ENCODE data around the gene PSMA2. TPM values are rescaled to one million over a fixed set of nuclear protein-coding genes. Genes with fewer than 3 reads are reported as not detected.

Gene PSMA2
- total RNA-seq, 5 donors from 2014 or later (not counting 1 experiment from before 2014, with no cell fraction given), result 37.0 to 50.5 (median 43.7) TPM

GRCh38 chr7:42959549-42959948, 27.6 kb upstream of the PSMA2 start:
- POLR2A ChIA-PET, result no interaction called here
- H3K27ac Mint-ChIP-seq, result no peak overlapping the region

GRCh38 chr7:42956062-42956461, 24.1 kb upstream of the PSMA2 start:
- H3K27ac ChIP-seq (ENCODE audit: low read length), result no peak overlapping the region
- Mint-ChIP-seq H3K9me3 (peaks cover 0 to 10% (median 8%) of the 10 kb centered on the region in 3 donors), H3K27me3 (peaks cover 9% of the 10 kb centered on the region in 2 donors), H3K4me1 (no peaks in the 10 kb centered on the region), H3K4me3 (no peak overlapping the region), H3K36me3 (peaks cover 5% of the 10 kb centered on the region), H3K27ac (no peak overlapping the region)
- H3K4me1 ChIP-seq (ENCODE audit: control insufficient read depth in 1 of 2, extremely low read depth in 1 of 2, insufficient read depth in 2 of 2, low read length in 2 of 2), result no peaks in the 10 kb centered on the region
- ChIA-PET CTCF (no interaction called here), POLR2A (no interaction called here)
- H3K4me3 ChIP-seq (ENCODE audit: control insufficient read depth in 1 of 2, extremely low read depth in 1 of 2, low read length in 1 of 2), result no peak overlapping the region
- no peaks in the 10 kb centered on the region for H3K36me3 ChIP-seq (ENCODE audit: control insufficient read depth in 2 of 2, extremely low read depth in 1 of 2, insufficient read depth in 1 of 2, low read length in 1 of 2)
- H3K9me3 ChIP-seq, result no peaks in the 10 kb centered on the region
- DNase-seq (no peak), ATAC-seq (replicated peaks in 1 of 4) (no peak)
- H3K27me3 ChIP-seq (replicated peaks in 1 of 2; ENCODE audit: control insufficient read depth in 2 of 2, extremely low read depth in 1 of 2, insufficient read depth in 2 of 2, low read length in 1 of 2), result peaks cover 2 to 3% of the 10 kb centered on the region in 2 experiments

More at GRCh38 chr7:42959549-42959948, 27.6 kb upstream of the PSMA2 start:
- CTCF ChIA-PET, result no interaction called here
- Mint-ChIP-seq H3K9me3 (peaks cover 0 to 10% (median 8%) of the 10 kb centered on the region in 3 donors), H3K4me1 (no peaks in the 10 kb centered on the region), H3K36me3 (peaks cover 5% of the 10 kb centered on the region), H3K4me3 (no peak overlapping the region), H3K27me3 (peaks cover 9 to 15% of the 10 kb centered on the region in 2 donors)
- Histone ChIP-seq H3K27me3 (replicated peaks in 1 of 2; ENCODE audit: control insufficient read depth in 2 of 2, extremely low read depth in 1 of 2, insufficient read depth in 2 of 2, low read length in 1 of 2) (peaks cover 0 to 3% of the 10 kb centered on the region in 2 experiments), H3K9me3 (no peaks in the 10 kb centered on the region), H3K4me3 (ENCODE audit: control insufficient read depth in 1 of 2, extremely low read depth in 1 of 2, low read length in 1 of 2) (no peak overlapping the region), H3K4me1 (ENCODE audit: control insufficient read depth in 1 of 2, extremely low read depth in 1 of 2, insufficient read depth in 2 of 2, low read length in 2 of 2) (no peaks in the 10 kb centered on the region), H3K36me3 (ENCODE audit: control insufficient read depth in 2 of 2, extremely low read depth in 1 of 2, insufficient read depth in 1 of 2, low read length in 1 of 2) (no peaks in the 10 kb centered on the region), H3K27ac (ENCODE audit: low read length) (no peak overlapping the region)
- WGBS (ENCODE audit: insufficient coverage), result no CpG with 5 or more reads among the region's 2 CpGs
- ATAC-seq (replicated peaks in 1 of 4) (no peak), DNase-seq (no peak)

GRCh38 chr7:42953994-42954393, 22.0 kb upstream of the PSMA2 start:
- H3K36me3 ChIP-seq (ENCODE audit: control insufficient read depth in 2 of 2, extremely low read depth in 1 of 2, insufficient read depth in 1 of 2, low read length in 1 of 2), result no peaks in the 10 kb centered on the region
- DNase-seq (no peak), ATAC-seq (replicated peaks in 1 of 4) (no peak)
- peaks cover 0 to 2% of the 10 kb centered on the region in 2 experiments for H3K27me3 ChIP-seq (replicated peaks in 1 of 2; ENCODE audit: control insufficient read depth in 2 of 2, extremely low read depth in 1 of 2, insufficient read depth in 2 of 2, low read length in 1 of 2)
- H3K4me1 Mint-ChIP-seq, result no peaks in the 10 kb centered on the region
- peaks cover 5% of the 10 kb centered on the region for H3K36me3 Mint-ChIP-seq
- H3K27ac ChIP-seq (ENCODE audit: low read length), result no peak overlapping the region
- H3K9me3 Mint-ChIP-seq, result peaks cover 0 to 10% (median 8%) of the 10 kb centered on the region in 3 donors
- H3K4me3 Mint-ChIP-seq, result no peak overlapping the region
- ChIA-PET POLR2A (no interaction called here), CTCF (interaction anchor here in 1 of 2 donors (1.1 kb wide), 1 partner anchor 13 kb away, joined by 4 read pairs; no protein-coding TSS in a partner anchor)
- H3K9me3 ChIP-seq, result no peaks in the 10 kb centered on the region
- 94% methylated on average over 2 of the region's 4 CpGs for WGBS (ENCODE audit: insufficient coverage)
- no peak overlapping the region for H3K27ac Mint-ChIP-seq
- peaks cover 0 to 4% of the 10 kb centered on the region in 2 donors for H3K27me3 Mint-ChIP-seq
- no peaks in the 10 kb centered on the region for H3K4me1 ChIP-seq (ENCODE audit: control insufficient read depth in 1 of 2, extremely low read depth in 1 of 2, insufficient read depth in 2 of 2, low read length in 2 of 2)
- H3K4me3 ChIP-seq (ENCODE audit: control insufficient read depth in 1 of 2, extremely low read depth in 1 of 2, low read length in 1 of 2), result no peak overlapping the region

- Mint-ChIP-seq H3K4me1 (no peaks in the 10 kb centered on the region), H3K4me3 (no peak overlapping the region), H3K36me3 (peaks cover 5% of the 10 kb centered on the region), H3K9me3 (peaks cover 0 to 10% (median 7%) of the 10 kb centered on the region in 3 donors), H3K27me3 (peaks cover 0 to 4% of the 10 kb centered on the region in 2 donors), H3K27ac (no peak overlapping the region)
- H3K9me3 ChIP-seq, result no peaks in the 10 kb centered on the region
- DNase-seq, result no peak
- H3K27ac ChIP-seq (ENCODE audit: low read length), result no peak overlapping the region
- WGBS (ENCODE audit: insufficient coverage), result 87% methylated on average over 2 of the region's 4 CpGs
- CTCF ChIA-PET, result no interaction called here
- H3K4me1 ChIP-seq (ENCODE audit: control insufficient read depth in 1 of 2, extremely low read depth in 1 of 2, insufficient read depth in 2 of 2, low read length in 2 of 2), result no peaks in the 10 kb centered on the region
- POLR2A ChIA-PET, result no interaction called here
- peaks cover 0 to 2% of the 10 kb centered on the region in 2 experiments for H3K27me3 ChIP-seq (replicated peaks in 1 of 2; ENCODE audit: control insufficient read depth in 2 of 2, extremely low read depth in 1 of 2, insufficient read depth in 2 of 2, low read length in 1 of 2)
- H3K36me3 ChIP-seq (ENCODE audit: control insufficient read depth in 2 of 2, extremely low read depth in 1 of 2, insufficient read depth in 1 of 2, low read length in 1 of 2), result no peaks in the 10 kb centered on the region
- ATAC-seq (replicated peaks in 1 of 4), result no peak
- no peak overlapping the region for H3K4me3 ChIP-seq (ENCODE audit: control insufficient read depth in 1 of 2, extremely low read depth in 1 of 2, low read length in 1 of 2)
These were observed 20.4 kb upstream of the PSMA2 start for GRCh38 chr7:42952328-42952727.

- H3K36me3 ChIP-seq (ENCODE audit: control insufficient read depth in 2 of 2, extremely low read depth in 1 of 2, insufficient read depth in 1 of 2, low read length in 1 of 2), result no peaks in the 10 kb centered on the region
- DNase-seq (no peak), ATAC-seq (replicated peaks in 1 of 4) (no peak)
- 50% methylated on average over 2 of the region's 3 CpGs for WGBS (ENCODE audit: insufficient coverage)
- H3K9me3 ChIP-seq, result no peaks in the 10 kb centered on the region
- H3K4me1 Mint-ChIP-seq, result peaks cover 0 to 6% (median 4%) of the 10 kb centered on the region in 3 donors
- no peak overlapping the region for H3K4me3 ChIP-seq (ENCODE audit: control insufficient read depth in 1 of 2, extremely low read depth in 1 of 2, low read length in 1 of 2)
- H3K27ac Mint-ChIP-seq, result no peak overlapping the region
- H3K27me3 Mint-ChIP-seq, result peaks cover 0 to 4% of the 10 kb centered on the region in 2 donors
- peaks cover 0 to 2% of the 10 kb centered on the region in 2 experiments for H3K27me3 ChIP-seq (replicated peaks in 1 of 2; ENCODE audit: control insufficient read depth in 2 of 2, extremely low read depth in 1 of 2, insufficient read depth in 2 of 2, low read length in 1 of 2)
- H3K4me3 Mint-ChIP-seq, result no peak overlapping the region
- no peak overlapping the region for H3K27ac ChIP-seq (ENCODE audit: low read length)
- CTCF ChIA-PET, result no interaction called here
- POLR2A ChIA-PET, result no interaction called here
- H3K4me1 ChIP-seq (ENCODE audit: control insufficient read depth in 1 of 2, extremely low read depth in 1 of 2, insufficient read depth in 2 of 2, low read length in 2 of 2), result no peaks in the 10 kb centered on the region
- peaks cover 5% of the 10 kb centered on the region for H3K36me3 Mint-ChIP-seq
- peaks cover 0 to 5% (median 4%) of the 10 kb centered on the region in 3 donors for H3K9me3 Mint-ChIP-seq
These were observed 18.4 kb upstream of the PSMA2 start for GRCh38 chr7:42950417-42950816.

- Mint-ChIP-seq H3K36me3 (no peaks in the 10 kb centered on the region), H3K4me1 (peaks cover 0 to 6% (median 4%) of the 10 kb centered on the region in 3 donors), H3K9me3 (no peaks in the 10 kb centered on the region), H3K27ac (no peak overlapping the region), H3K4me3 (no peak overlapping the region), H3K27me3 (peaks cover 0 to 4% of the 10 kb centered on the region in 2 donors)
- ChIA-PET POLR2A (no interaction called here), CTCF (no interaction called here)
- no CpG with 5 or more reads among the region's 2 CpGs for WGBS (ENCODE audit: insufficient coverage)
- H3K4me3 ChIP-seq (ENCODE audit: control insufficient read depth in 1 of 2, extremely low read depth in 1 of 2, low read length in 1 of 2), result no peak overlapping the region
- DNase-seq (no peak), ATAC-seq (replicated peaks in 1 of 4) (no peak)
- no peaks in the 10 kb centered on the region for H3K27me3 ChIP-seq (replicated peaks in 1 of 2; ENCODE audit: control insufficient read depth in 2 of 2, extremely low read depth in 1 of 2, insufficient read depth in 2 of 2, low read length in 1 of 2)
- H3K4me1 ChIP-seq (ENCODE audit: control insufficient read depth in 1 of 2, extremely low read depth in 1 of 2, insufficient read depth in 2 of 2, low read length in 2 of 2), result no peaks in the 10 kb centered on the region
- no peak overlapping the region for H3K27ac ChIP-seq (ENCODE audit: low read length)
- H3K9me3 ChIP-seq, result no peaks in the 10 kb centered on the region
- H3K36me3 ChIP-seq (ENCODE audit: control insufficient read depth in 2 of 2, extremely low read depth in 1 of 2, insufficient read depth in 1 of 2, low read length in 1 of 2), result no peaks in the 10 kb centered on the region
These were observed 15.5 kb upstream of the PSMA2 start for GRCh38 chr7:42947521-42947920.

- WGBS (ENCODE audit: insufficient coverage), result 100% methylated on average over 2 of the region's 2 CpGs
- H3K27ac ChIP-seq (ENCODE audit: low read length), result no peak overlapping the region
- no peaks in the 10 kb centered on the region for H3K36me3 ChIP-seq (ENCODE audit: control insufficient read depth in 2 of 2, extremely low read depth in 1 of 2, insufficient read depth in 1 of 2, low read length in 1 of 2)
- POLR2A ChIA-PET, result no interaction called here
- no peaks in the 10 kb centered on the region for H3K36me3 Mint-ChIP-seq
- no peak overlapping the region for H3K4me3 ChIP-seq (ENCODE audit: control insufficient read depth in 1 of 2, extremely low read depth in 1 of 2, low read length in 1 of 2)
- no peak overlapping the region for H3K4me3 Mint-ChIP-seq
- no peak overlapping the region for H3K27ac Mint-ChIP-seq
- no peaks in the 10 kb centered on the region for H3K27me3 ChIP-seq (replicated peaks in 1 of 2; ENCODE audit: control insufficient read depth in 2 of 2, extremely low read depth in 1 of 2, insufficient read depth in 2 of 2, low read length in 1 of 2)
- no peak for ATAC-seq (replicated peaks in 1 of 4)
- no peaks in the 10 kb centered on the region for H3K9me3 ChIP-seq
- H3K4me1 ChIP-seq (ENCODE audit: control insufficient read depth in 1 of 2, extremely low read depth in 1 of 2, insufficient read depth in 2 of 2, low read length in 2 of 2), result no peaks in the 10 kb centered on the region
- no peak for DNase-seq
- peaks cover 0 to 6% (median 4%) of the 10 kb centered on the region in 3 donors for H3K4me1 Mint-ChIP-seq
- H3K27me3 Mint-ChIP-seq, result peaks cover 0 to 4% of the 10 kb centered on the region in 2 donors
- no peaks in the 10 kb centered on the region for H3K9me3 Mint-ChIP-seq
- CTCF ChIA-PET, result no interaction called here
These were observed 14.6 kb upstream of the PSMA2 start for GRCh38 chr7:42946627-42946950.

Measured in T-cell (primary cell).